ENCODE data around the gene TBX4.
"Not testable (repeated sequence)": the region's sequence is repeated elsewhere in the genome, so short reads cannot be mapped to it uniquely, and the experiment has no call there.

Gene TBX4

DNA sequence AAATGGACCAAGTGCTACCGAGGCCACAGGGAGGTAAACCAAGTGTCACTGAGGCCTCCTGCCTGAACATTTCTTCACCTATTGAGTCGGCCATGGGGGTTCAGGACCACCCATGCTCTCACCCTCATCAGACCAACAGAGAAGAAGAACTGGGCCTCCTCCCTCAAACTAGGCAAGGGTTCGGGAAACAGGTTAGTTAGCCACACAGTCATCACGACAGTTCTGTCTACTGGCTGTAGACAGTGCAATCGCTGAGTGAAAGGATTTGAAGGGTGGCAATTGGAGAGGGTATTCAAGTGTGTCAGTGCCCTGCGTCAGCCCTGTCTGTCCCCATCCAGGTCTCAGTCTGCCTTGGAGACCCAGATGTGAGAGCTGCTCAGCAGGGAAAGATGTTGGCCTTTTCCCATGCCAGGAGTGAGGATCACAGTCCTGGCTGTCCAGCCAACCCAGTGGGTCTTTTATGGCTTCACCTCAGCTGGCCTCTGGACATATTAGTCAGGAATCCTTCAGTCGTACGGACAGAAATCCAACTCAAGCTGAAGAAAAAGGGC lies 32.7 kb upstream of the TBX4 start:
- H3K27me3 Mint-ChIP-seq (ENCODE audit: low read depth): peaks cover 58% of the 10 kb centered on the region
- no peak overlapping the region for H3K4me3 Mint-ChIP-seq
- H3K36me3 Mint-ChIP-seq (ENCODE audit: low read depth): no peaks in the 10 kb centered on the region
- H3K4me1 Mint-ChIP-seq (ENCODE audit: low read depth): no peaks in the 10 kb centered on the region
- no peak overlapping the region for H3K27ac Mint-ChIP-seq
- H3K9me3 Mint-ChIP-seq: no peaks in the 10 kb centered on the region

DNA sequence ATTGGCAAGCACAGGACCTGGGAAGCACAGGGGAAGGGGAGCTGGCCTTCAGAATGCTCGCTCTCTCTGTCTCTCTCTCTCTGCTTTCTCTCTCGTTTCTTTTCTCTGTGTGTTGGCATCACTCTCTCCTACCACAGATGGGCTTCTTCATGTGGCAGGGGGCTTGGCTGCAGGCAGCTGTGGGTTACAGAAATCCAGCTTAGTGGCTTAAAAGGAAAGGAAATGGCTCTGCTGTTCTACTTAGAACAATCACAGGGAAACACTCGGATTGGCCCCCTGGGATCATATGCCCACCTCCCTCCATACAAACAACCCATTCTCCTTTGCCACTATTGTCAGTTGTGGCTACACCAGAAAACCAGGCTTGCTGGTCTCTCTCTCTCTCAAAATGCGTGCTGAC lies 32.2 kb upstream of the TBX4 start:
- Mint-ChIP-seq H3K4me3 (no peak overlapping the region), H3K27me3 (ENCODE audit: low read depth) (peaks cover 57% of the 10 kb centered on the region), H3K9me3 (no peaks in the 10 kb centered on the region), H3K27ac (no peak overlapping the region), H3K36me3 (ENCODE audit: low read depth) (no peaks in the 10 kb centered on the region), H3K4me1 (ENCODE audit: low read depth) (no peaks in the 10 kb centered on the region)

DNA sequence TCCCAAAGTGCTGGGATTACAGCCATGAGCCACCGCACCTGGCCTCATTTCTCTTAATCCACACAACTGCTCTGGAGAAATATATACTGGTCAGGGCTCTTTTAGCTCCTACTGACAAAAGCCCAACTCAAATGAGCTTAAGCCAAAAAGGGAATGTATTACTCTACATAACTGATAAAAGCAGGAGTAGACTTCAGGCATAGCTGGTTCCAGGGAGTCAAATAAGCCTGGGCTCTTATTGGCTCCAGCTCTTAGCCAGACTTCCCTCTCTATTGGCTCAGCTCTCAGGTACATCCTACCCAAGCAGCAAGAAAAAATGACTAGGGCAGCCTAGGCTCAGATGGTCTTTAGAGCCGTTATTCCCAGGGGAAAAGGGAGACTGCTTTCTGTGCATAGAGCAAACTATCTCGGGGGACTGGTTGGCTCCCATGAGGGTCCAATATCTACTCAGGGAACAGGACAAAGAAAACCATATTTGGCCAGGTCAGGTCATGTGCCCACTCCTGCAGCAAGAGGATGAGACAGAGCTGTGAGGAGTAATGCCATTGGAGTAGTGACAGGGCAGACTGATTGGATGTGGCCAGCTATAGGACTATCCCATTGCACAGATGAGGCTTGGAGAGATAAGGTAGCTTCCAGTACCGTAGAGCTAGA lies 31.4 kb upstream of the TBX4 start:
- Mint-ChIP-seq H3K27me3 (ENCODE audit: low read depth) (peaks cover 58% of the 10 kb centered on the region), H3K36me3 (ENCODE audit: low read depth) (no peaks in the 10 kb centered on the region), H3K4me1 (ENCODE audit: low read depth) (no peaks in the 10 kb centered on the region), H3K9me3 (no peaks in the 10 kb centered on the region), H3K27ac (no peak overlapping the region), H3K4me3 (no peak overlapping the region)

DNA sequence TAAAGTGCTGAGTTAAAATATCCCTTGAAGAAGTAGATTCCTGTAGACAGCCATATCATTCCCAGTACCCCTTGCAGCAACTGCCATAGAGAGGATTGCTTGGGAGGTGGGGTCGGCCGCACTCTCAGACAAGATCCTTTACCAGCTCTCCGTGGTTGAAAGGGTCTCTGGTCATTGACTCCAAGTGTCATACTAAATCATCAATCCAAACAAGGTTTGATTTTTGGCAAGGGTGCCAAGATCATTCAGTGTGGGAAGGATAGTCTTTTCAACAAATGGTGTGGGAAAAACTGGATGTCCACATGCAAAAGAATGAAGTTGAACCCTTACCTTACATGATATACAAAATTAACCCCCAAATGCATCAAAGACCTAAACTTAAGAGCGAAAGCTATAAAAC lies 30.8 kb upstream of the TBX4 start:
- Mint-ChIP-seq H3K36me3 (ENCODE audit: low read depth) (no peaks in the 10 kb centered on the region), H3K9me3 (no peaks in the 10 kb centered on the region), H3K27me3 (ENCODE audit: low read depth) (peaks cover 54% of the 10 kb centered on the region), H3K4me3 (no peak overlapping the region), H3K27ac (no peak overlapping the region), H3K4me1 (ENCODE audit: low read depth) (no peaks in the 10 kb centered on the region)

DNA sequence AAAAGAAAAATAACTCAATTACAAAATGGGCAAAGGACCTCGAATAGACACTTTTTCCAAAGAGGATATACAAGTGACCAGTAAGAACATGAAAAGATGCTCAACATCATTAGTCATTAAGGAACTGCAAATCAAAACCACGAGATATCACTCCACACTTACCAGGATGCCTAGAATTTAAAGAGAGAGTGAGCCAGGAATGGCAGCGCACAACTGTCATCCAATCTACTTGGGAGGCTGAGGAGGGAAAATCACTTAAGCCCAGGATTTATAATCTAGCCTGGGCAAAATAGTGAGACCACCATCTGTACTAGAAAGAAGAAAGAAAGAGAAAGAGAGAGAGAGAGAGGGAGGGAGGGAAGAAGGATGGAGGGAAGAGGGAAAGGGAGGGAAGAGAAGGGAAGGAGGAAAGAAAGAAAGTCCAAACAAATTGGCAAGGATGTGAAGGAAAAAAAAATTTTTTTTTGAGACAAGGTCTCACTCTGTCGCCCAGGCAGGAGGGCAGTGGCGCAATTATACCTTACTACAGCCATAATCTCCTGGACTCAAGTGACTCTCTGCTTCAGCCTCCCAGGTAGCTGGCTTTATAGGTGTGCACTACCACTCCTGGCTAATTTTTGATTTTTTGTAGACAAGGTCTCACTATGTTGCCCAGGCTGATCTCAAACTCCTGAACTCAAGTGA lies 30.0 kb upstream of the TBX4 start:
- Mint-ChIP-seq H3K27me3 (ENCODE audit: low read depth) (peaks cover 49% of the 10 kb centered on the region), H3K27ac (no peak overlapping the region), H3K4me1 (ENCODE audit: low read depth) (no peaks in the 10 kb centered on the region)

DNA sequence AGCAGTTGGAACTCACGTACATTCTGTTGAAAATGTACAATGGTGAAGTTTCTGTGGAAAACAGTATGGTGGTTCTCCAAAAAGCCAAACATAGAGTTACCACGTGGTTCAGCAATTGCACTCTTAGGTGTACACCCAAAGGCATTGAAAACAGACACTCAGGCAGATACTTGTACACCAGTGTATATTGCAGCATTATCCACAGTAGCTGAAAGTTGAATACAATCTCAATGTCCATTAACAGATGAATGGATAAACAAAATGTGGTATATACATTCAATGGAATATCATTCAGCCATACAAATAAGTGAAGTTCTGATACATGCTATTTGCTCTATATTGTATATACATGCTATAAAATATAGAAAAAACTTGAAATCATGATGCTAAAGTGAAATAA lies 29.4 kb upstream of the TBX4 start:
- Mint-ChIP-seq H3K4me1 (ENCODE audit: low read depth) (no peaks in the 10 kb centered on the region), H3K36me3 (ENCODE audit: low read depth) (no peaks in the 10 kb centered on the region), H3K9me3 (no peaks in the 10 kb centered on the region), H3K27me3 (ENCODE audit: low read depth) (peaks cover 53% of the 10 kb centered on the region), H3K4me3 (no peak overlapping the region), H3K27ac (no peak overlapping the region)

More for the DNA sequence above, 30.0 kb upstream of the TBX4 start:
- Mint-ChIP-seq H3K4me3 (no peak overlapping the region), H3K36me3 (ENCODE audit: low read depth) (no peaks in the 10 kb centered on the region), H3K9me3 (no peaks in the 10 kb centered on the region)

DNA sequence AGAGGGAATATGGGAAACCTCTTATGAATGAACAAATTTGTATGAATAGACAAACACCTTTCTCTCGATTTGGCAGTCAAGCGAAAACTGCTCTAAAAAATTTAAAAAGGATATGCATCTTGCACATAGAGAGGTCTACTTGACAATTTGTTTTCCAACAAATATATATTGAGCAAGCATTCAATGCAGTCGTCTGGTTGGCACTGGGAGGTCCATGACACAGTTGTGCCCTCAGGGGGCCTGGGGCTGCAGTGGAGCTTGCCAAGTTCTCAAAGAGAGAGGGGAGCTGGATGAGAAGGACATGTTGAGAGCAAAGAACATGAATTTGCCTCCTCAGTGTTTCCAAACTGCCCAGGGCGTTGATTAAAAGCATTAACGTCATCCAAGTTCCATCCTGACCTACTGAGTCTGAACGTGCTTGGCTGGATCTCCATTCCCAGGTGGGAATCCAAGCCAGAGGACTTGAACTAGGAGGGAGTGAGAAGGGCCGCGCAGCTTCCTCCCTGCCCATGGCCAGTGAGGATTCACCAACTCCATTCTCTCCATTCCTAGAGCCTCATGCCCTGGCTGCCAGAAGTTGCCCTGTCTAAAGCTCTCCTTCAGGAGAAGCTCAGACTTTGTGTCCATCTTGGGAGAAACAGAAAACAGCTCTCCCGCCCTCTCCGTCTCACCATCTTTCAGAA lies 28.1 kb upstream of the TBX4 start:
- Mint-ChIP-seq H3K36me3 (ENCODE audit: low read depth) (no peaks in the 10 kb centered on the region), H3K4me3 (no peak overlapping the region), H3K4me1 (ENCODE audit: low read depth) (no peaks in the 10 kb centered on the region), H3K27ac (no peak overlapping the region), H3K9me3 (no peaks in the 10 kb centered on the region), H3K27me3 (ENCODE audit: low read depth) (peaks cover 49% of the 10 kb centered on the region)

DNA sequence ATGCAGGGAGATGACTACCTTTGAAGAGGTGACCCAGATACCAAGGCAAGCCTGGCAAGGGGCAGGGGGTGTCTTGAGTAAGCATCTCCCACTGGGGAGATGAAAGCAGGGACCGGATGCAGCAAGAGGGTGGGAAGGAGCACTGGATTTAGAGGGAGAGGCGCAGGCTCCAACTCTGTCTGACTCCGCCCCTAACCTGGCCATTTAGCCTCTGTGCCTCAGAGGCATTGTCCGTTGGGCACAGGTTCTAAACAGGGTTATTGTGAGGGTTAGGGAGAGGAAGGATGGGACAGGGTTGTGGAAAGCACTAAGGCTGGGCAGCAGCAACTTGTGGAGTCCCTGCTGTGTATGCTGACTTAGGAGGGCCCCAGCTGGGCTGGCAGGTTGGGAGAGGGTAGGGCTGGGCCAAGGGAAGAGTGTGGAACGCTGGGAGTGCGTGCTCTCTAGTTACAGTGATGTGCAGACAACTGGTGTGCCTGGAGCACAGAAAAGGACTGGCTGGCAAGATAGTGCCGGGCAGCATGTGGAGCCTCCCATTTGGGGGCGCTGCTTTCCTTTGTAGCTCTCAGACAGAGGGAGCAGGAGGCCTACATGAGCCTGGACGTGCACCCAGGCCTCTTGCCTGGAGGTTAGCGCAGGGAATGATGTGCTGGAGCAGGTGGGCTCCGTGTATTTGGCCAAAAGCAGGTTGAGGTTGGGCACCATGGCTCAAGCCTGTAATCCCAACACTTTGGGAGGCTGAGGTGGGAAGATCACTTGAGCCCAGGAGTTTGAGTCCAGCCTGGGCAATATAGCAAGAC lies 26.3 kb upstream of the TBX4 start:
- Mint-ChIP-seq H3K27ac (no peak overlapping the region), H3K9me3 (no peaks in the 10 kb centered on the region), H3K27me3 (ENCODE audit: low read depth) (peaks cover 41% of the 10 kb centered on the region), H3K36me3 (ENCODE audit: low read depth) (no peaks in the 10 kb centered on the region), H3K4me1 (ENCODE audit: low read depth) (no peaks in the 10 kb centered on the region), H3K4me3 (no peak overlapping the region)

DNA sequence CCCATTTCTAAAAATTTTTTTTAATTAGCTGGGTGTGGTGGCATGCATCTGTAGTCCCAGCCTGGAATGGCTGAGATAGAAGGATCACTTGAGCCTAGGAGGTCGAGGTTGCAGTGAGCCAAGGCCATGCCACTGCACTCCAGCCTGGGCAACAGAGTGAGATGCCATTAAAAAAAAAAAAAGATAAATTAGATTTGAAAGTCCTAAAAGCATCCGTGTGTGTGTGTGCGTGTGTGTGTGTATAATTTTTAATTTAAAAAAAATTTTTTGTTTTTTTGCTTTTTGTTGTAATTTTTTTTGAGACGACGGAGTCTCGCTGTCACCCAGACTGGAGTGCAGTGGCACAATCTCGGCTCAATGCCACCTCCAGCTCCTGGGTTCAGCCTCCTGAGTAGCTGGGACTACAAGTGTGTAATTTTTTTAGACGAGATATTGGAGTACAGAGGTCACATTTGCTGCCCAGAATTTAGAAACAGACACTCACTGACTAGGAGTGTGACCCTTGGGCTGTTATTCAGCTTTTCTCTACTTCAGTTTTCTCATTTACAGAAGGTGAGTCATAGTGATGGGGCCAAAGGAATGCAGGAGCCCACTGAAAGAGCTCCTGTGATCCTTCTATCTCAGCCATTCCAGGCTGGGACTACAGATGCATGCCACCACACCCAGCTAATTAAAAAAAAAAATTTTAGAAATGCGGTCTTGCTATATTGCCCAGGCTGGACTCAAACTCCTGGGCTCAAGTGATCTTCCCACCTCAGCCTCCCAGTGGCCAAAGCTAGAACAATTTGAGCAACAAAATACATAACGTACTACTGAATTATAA lies 25.5 kb upstream of the TBX4 start:
- no peak overlapping the region for H3K27ac Mint-ChIP-seq
- H3K4me3 Mint-ChIP-seq: no peak overlapping the region
- H3K4me1 Mint-ChIP-seq (ENCODE audit: low read depth): no peaks in the 10 kb centered on the region
- peaks cover 38% of the 10 kb centered on the region for H3K27me3 Mint-ChIP-seq (ENCODE audit: low read depth)
- no peaks in the 10 kb centered on the region for H3K9me3 Mint-ChIP-seq
- no peaks in the 10 kb centered on the region for H3K36me3 Mint-ChIP-seq (ENCODE audit: low read depth)

DNA sequence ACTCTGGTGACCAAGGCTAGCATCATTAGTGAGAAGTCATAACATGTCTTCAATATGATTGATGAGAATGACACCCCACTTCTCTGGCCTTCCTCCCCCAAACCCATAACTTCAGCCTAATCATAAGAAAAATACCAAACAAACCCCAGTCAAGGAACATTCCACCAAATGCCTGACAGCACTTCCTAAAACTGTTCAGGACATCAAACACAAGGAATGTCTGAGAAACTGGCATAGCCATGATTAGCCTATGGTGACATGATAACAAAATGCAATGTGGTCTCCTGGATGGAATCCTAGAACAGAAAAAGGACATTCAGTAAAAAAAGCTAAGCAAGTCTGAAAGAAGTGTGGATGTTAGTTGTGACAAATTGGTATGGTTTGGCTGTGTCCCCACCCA lies 24.7 kb upstream of the TBX4 start:
- Mint-ChIP-seq H3K4me3 (no peak overlapping the region), H3K27ac (no peak overlapping the region), H3K9me3 (no peaks in the 10 kb centered on the region), H3K4me1 (ENCODE audit: low read depth) (no peaks in the 10 kb centered on the region), H3K36me3 (ENCODE audit: low read depth) (no peaks in the 10 kb centered on the region), H3K27me3 (ENCODE audit: low read depth) (peaks cover 32% of the 10 kb centered on the region)

DNA sequence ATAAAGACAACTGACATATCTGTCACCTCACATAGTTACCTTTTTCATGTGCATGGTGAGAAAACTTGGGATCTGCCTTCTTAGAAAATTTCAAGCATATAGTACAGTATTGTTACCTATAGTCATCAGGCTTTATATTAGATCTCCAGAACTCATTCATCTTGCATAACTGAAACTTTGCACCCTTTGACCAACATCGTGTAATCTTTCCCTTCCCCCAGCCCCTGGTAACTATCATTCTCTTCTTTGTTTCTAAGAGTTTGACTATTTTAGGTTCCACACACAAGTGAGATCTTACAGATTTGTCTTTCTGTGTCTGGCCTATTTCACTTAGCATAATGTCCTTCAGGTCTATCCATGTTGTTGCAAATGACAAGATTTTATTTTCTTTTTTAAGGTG lies 22.9 kb upstream of the TBX4 start:
- no peak overlapping the region for H3K27ac Mint-ChIP-seq
- no peaks in the 10 kb centered on the region for H3K4me1 Mint-ChIP-seq (ENCODE audit: low read depth)
- H3K36me3 Mint-ChIP-seq (ENCODE audit: low read depth): no peaks in the 10 kb centered on the region
- no peaks in the 10 kb centered on the region for H3K9me3 Mint-ChIP-seq
- H3K4me3 Mint-ChIP-seq: no peak overlapping the region
- H3K27me3 Mint-ChIP-seq (ENCODE audit: low read depth): peaks cover 30% of the 10 kb centered on the region

DNA sequence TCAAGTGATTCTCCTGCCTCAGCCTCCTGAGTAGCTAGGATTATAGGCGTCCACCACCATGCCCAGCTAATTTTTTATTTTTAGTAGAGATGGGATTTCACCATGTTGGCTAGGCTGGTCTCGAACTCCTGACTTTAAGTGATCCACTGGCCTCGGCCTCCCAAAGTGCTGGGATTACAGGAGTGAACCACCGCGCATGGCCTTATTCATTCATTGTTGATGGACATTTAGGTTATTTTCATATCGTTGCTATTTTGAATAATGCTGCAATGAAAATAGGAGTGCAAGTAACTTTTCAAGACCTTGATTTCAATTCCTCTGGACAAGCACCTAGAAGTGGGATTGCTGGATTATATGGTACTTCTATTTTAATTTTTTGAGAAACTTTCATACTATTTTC lies 22.4 kb upstream of the TBX4 start:
- peaks cover 36% of the 10 kb centered on the region for H3K27me3 Mint-ChIP-seq (ENCODE audit: low read depth)
- not testable (repeated sequence) for H3K4me3 Mint-ChIP-seq; H3K27ac Mint-ChIP-seq; H3K4me1 Mint-ChIP-seq (ENCODE audit: low read depth); H3K36me3 Mint-ChIP-seq (ENCODE audit: low read depth); H3K9me3 Mint-ChIP-seq

DNA sequence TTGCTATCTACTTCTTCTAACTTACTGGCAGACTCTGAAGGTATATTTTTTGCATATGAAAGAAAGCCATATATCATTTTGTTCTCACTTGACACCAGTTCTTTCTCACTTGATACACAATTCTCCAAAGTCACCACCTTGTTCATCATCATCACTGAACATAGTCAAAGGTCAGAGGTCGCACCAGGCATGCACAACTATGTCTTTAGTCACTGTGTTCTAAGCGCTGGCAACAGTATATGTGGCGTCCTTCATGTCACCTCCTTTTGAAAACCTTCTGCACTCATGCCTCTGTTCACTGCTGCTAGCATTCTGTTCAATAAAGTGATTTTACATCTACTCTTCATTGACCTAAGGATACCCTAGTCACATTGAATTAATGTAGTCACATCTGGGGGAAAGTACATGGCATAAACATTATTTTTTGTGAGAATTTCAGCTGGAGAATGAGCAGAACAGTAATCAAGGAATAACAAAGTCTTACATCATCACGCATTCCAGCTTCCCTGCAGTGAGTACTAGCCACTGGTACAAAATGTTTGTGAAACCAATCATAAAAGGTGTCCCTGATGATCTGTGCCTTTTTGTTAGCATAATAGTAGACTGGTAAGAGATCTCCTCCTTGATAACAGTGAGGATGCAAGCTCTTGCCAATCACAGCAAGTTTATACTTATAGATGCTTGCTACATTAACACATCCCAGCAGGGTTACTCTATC lies 20.5 kb upstream of the TBX4 start:
- no peak overlapping the region for H3K4me3 Mint-ChIP-seq
- no peaks in the 10 kb centered on the region for H3K9me3 Mint-ChIP-seq
- no peaks in the 10 kb centered on the region for H3K4me1 Mint-ChIP-seq (ENCODE audit: low read depth)
- H3K27ac Mint-ChIP-seq: no peak overlapping the region
- H3K27me3 Mint-ChIP-seq (ENCODE audit: low read depth): peaks cover 38% of the 10 kb centered on the region
- no peaks in the 10 kb centered on the region for H3K36me3 Mint-ChIP-seq (ENCODE audit: low read depth)

Data from T-helper 1 cell treated with Interleukin-12 subunit alpha and Interleukin-12 subunit beta and Interleukin-4 antibody, amounts not matched to agents 30 μg/mL and 1 μg/mL, for 36 hours (primary cell).